ENCODE measurements around the gene PDF. TPM values are rescaled to one million over a fixed set of nuclear protein-coding genes. Genes with fewer than 3 reads are reported as not detected.
A peak's percentile ranks its signal among the peaks of the same experiment; 100 is the strongest.

Gene PDF
- total and polyA plus RNA-seq, 2 of the 13 experiments (the other 11 are each of a cell fraction or from before 2014, with no cell fraction given), result 12.4 to 48.8 TPM

- no peak for TF ChIP-seq MXD1 (CRISPR knock-in tag; IDR thresholded peaks at IDR 0.05)
- no peak for TF ChIP-seq ZNF263 (CRISPR knock-in tag; IDR thresholded peaks at IDR 0.05)
- no peak for TF ChIP-seq ZBTB46 (CRISPR knock-in tag; IDR thresholded peaks at IDR 0.05; ENCODE audit: borderline replicate concordance)
- peak; percentile 77; the same call in 1 of the 2 replicates for TF ChIP-seq ZBTB43 (CRISPR knock-in tag; conservative IDR thresholded peaks at IDR 0.05)
- no peak for TF ChIP-seq SMARCC2 (IDR thresholded peaks at IDR 0.05)
- TF ChIP-seq EHMT2 (IDR thresholded peaks at IDR 0.05; ENCODE audit: borderline replicate concordance, low read depth, low read length), result peak; percentile 39; the same call in 1 of the 2 replicates
- peak; percentile 79; the same call in 1 of the 2 replicates for TF ChIP-seq CBX5 (CRISPR knock-in tag; IDR thresholded peaks at IDR 0.05; ENCODE audit: borderline replicate concordance)
- TF ChIP-seq MTA3 (CRISPR knock-in tag; IDR thresholded peaks at IDR 0.05), result no peak
- TF ChIP-seq GRHL1 (CRISPR knock-in tag; conservative IDR thresholded peaks at IDR 0.05), result no peak
- peak; percentile 63; the same call in 1 of the 2 replicates for TF ChIP-seq UBTF (CRISPR knock-in tag; IDR thresholded peaks at IDR 0.05)
- no peak for TF ChIP-seq ZNF33A (CRISPR knock-in tag; IDR thresholded peaks at IDR 0.05; ENCODE audit: borderline replicate concordance)
- TF ChIP-seq ARID3A (IDR thresholded peaks at IDR 0.05; ENCODE audit: low read depth, low read length), result no peak
- no peak for TF ChIP-seq SYNCRIP (IDR thresholded peaks at IDR 0.05; ENCODE audit: insufficient read depth, low read depth, low read length)
- TF ChIP-seq PRPF4 (IDR thresholded peaks at IDR 0.05; ENCODE audit: low read depth, low read length, poor library complexity, severe bottlenecking), result no peak
- no peak for TF ChIP-seq ZBTB2 (CRISPR knock-in tag; IDR thresholded peaks at IDR 0.05; ENCODE audit: low read depth)
- peak; percentile 17; the same call in 1 of the 2 replicates for TF ChIP-seq ZMYM3 (CRISPR knock-in tag; IDR thresholded peaks at IDR 0.05)
- TF ChIP-seq SOX5 (CRISPR knock-in tag; IDR thresholded peaks at IDR 0.05; ENCODE audit: borderline replicate concordance), result peak; percentile 43; the same call in 1 of the 2 replicates
Observed at GRCh38 chr16:69326172-69326873, 4.1 kb downstream of the PDF start (continued).
